Esophagus (tissue), 2 donors: Measurements from ENCODE around the gene TMA16. TPM values are rescaled to one million over a fixed set of nuclear protein-coding genes. Genes with fewer than 3 reads are reported as not detected.

Experiments used
- H3K27ac ChIP-seq, 2 donors: one replicate each; pipeline ENCODE4 v1.5.1; 2013; ENCODE audit warnings: low read depth in 2 of 2, mild to moderate bottlenecking in 2 of 2, inconsistent platforms in 1 of 2, low read length in 1 of 2, moderate library complexity in 1 of 2
- H3K27me3 ChIP-seq, 2 donors: one replicate each; pipeline ENCODE4 v1.6.1; 2013; ENCODE audit warnings: low read length in 2 of 2, control low read depth in 1 of 2, mild to moderate bottlenecking in 1 of 2; ENCODE audit not compliant: insufficient read depth in 2 of 2, control insufficient read depth in 1 of 2
- H3K36me3 ChIP-seq, 2 donors: one replicate each; pipeline ENCODE4 v1.6.1; 2013; ENCODE audit warnings: low read length in 1 of 2; ENCODE audit not compliant: control insufficient read depth in 2 of 2, insufficient read depth in 2 of 2
- H3K4me1 ChIP-seq, 2 donors: one replicate each; pipeline ENCODE4 v1.6.1; 2013; ENCODE audit warnings: low read length in 1 of 2; ENCODE audit not compliant: control insufficient read depth in 2 of 2, insufficient read depth in 2 of 2
- H3K4me3 ChIP-seq, 2 donors: one replicate each; pipeline ENCODE4 v1.5.1; 2013; ENCODE audit warnings: low read length in 2 of 2, mild to moderate bottlenecking in 2 of 2, low read depth in 1 of 2, moderate library complexity in 1 of 2
- H3K9me3 ChIP-seq, 2 donors: one replicate each; pipeline ENCODE4 v1.6.1; 2013; ENCODE audit warnings: mild to moderate bottlenecking in 2 of 2, low read depth in 1 of 2, low read length in 1 of 2, moderate library complexity in 1 of 2; ENCODE audit not compliant: control insufficient read depth in 2 of 2, insufficient read depth in 1 of 2
- WGBS, 2 donors: extraction: QIAGEN DNeasy Blood & Tissue Kit; methylation state at CpG; one replicate each; pipeline ENCODE4 v1.1.7; 2013; 5-methylcytosine and 5-hydroxymethylcytosine counted together
- polyA plus RNA-seq, 2 donors: library from polyadenylated mRNA; stranded (reverse); fragments of 200-250 nt; gene quantifications; one replicate each; pipeline ENCODE4 v1.2.3, GENCODE V29; 2013
- donor health status: healthy with polysubstance abuse.
- donor health status: Bipolar disorder and iron deficiency.

The TMA16 gene
- polyA plus RNA-seq, 2 donors, result 7.4 to 12.6 TPM

DNA sequence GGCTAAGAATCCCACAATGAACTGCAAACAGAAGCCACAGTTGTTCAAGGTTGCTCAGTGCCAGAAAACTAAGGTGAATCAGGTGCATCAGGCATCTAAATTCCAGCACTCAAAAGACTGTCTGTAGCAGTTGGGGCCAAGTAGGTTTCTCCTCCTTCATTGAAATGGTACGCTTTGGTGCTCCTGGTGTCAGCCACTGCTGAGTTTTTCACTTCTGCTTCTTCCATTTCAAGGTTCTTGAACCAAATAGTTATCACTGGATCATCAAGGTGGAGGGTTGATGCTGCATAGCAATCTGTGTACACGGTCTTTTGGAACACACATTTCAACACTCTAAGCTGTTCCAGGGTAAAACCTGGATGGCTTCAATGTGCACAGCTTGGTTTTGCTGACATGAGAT is 74.4 kb downstream of the TMA16 start:
- Histone ChIP-seq H3K27me3 (no peaks in the 10 kb centered on the region), H3K4me1 (no peaks in the 10 kb centered on the region), H3K4me3 (no peak overlapping the region), H3K27ac (no peak overlapping the region), H3K36me3 (no peaks in the 10 kb centered on the region), H3K9me3 (no peaks in the 10 kb centered on the region)
- WGBS, 2 donors, result 70 to 75% methylated on average over 2 of the region's 2 CpGs

Other genes starting within 250 kb of the TMA16 start
- under 1 TPM; 0.33 to 0.42 TPM for gene NPY1R, start 162.1 kb upstream of the TMA16 start, polyA plus RNA-seq
- gene NPY5R, start 150.8 kb upstream of the TMA16 start, polyA plus RNA-seq, result under 1 TPM in 1 of 2 donors, not detected in 1; 0.04 TPM
- gene TKTL2, start 20.9 kb upstream of the TMA16 start, polyA plus RNA-seq, result not detected